HepG2 (cell line): ENCODE results near the gene OBI1. TPM values are rescaled to one million over a fixed set of nuclear protein-coding genes. Genes with fewer than 3 reads are reported as not detected.

ENCODE experiments used
- ATAC-seq: fragments of 200-7000 bp; cut with Tn5 transposase; 3 replicates; pipeline ENCODE4 v1.9.1; 2020; ENCODE audit warnings: mild to moderate bottlenecking, moderate library complexity
- BruUV-seq: library from RNA; stranded (reverse); fragments of 400-500 nt; replicated peaks from 2 replicates; lab custom pipeline; 2021; lab: Mats Ljungman, UMichigan
- CTCF ChIA-PET: fragments of 300-600 bp; formaldehyde crosslinking; extraction: SDS; loops from one replicate; lab custom pipeline; 2021; ENCODE audit warnings: low total read pairs, inconsistent platforms, low intra/inter-chr PET ratio; lab: Yijun Ruan, JAX
- POLR2A ChIA-PET: fragments of 350-600 bp; sonication (Branson Sonifier 250); formaldehyde crosslinking; loops from one replicate; lab custom pipeline; 2020; ENCODE audit warnings: antibody characterized with exemption, inconsistent platforms; lab: Yijun Ruan, JAX
- DNase-seq: peaks from one replicate; pipeline ENCODE4 v3.0.0-alpha.2; 2015; ENCODE audit warnings: low spot score
- FAIRE-seq: peaks from 3 replicates; lab custom pipeline; 2011; peaks lifted over from hg19 to GRCh38; lab: Jason Lieb, UNC
- H2AFZ ChIP-seq: one replicate; pipeline ENCODE4 v1.6.1; 2011; ENCODE audit warnings: low read length, inconsistent platforms
- H3K27ac ChIP-seq: fragments of 300-600 bp; 3 replicates; pipeline ENCODE4 v1.8.0; 2011; ENCODE audit warnings: mixed run types, mild to moderate bottlenecking, mixed read lengths, low read length, inconsistent platforms; ENCODE audit not compliant: insufficient read depth; ENCODE audit errors: extremely low read length
- H3K27me3 ChIP-seq, 2 experiments: fragments of 200-600 bp in 1 of 2; 2 replicates in 1 of 2; 3 replicates in 1 of 2; pipeline versions ENCODE4 v1.6.0 to v1.8.0; 2011; ENCODE audit warnings: low read length in 2 of 2, mild to moderate bottlenecking in 2 of 2, moderate library complexity in 2 of 2, inconsistent platforms in 1 of 2; ENCODE audit not compliant: insufficient read depth in 2 of 2, control insufficient read depth in 1 of 2
- H3K36me3 ChIP-seq, 2 experiments: fragments of 200-600 bp in 1 of 2; replicated peaks in 1 of 2; 2 replicates in 1 of 2; 3 replicates in 1 of 2; pipeline versions ENCODE4 v1.5.1 to v1.8.0; 2011; ENCODE audit warnings: low read length in 2 of 2, inconsistent platforms in 1 of 2; ENCODE audit not compliant: insufficient read depth in 2 of 2, control insufficient read depth in 1 of 2
- H3K4me1 ChIP-seq: 2 replicates; pipeline ENCODE4 v1.5.1; 2012; ENCODE audit warnings: low read length, inconsistent platforms; ENCODE audit not compliant: insufficient read depth
- H3K4me2 ChIP-seq: 2 replicates; pipeline ENCODE4 v1.6.0; 2011; ENCODE audit warnings: low read depth, low read length, inconsistent platforms
- H3K4me3 ChIP-seq, 3 experiments: fragments of 200-600 bp in 1 of 3; sonication (generic), shearing (Covaris generic) in 1 of 3; replicated peaks in 1 of 3; 2 replicates each; pipeline ENCODE4 v1.5.1; 2011 to 2016; ENCODE audit warnings: low read length in 3 of 3, inconsistent platforms in 2 of 3, low read depth in 2 of 3, mild to moderate bottlenecking in 2 of 3, control low read depth in 1 of 3, mixed read lengths in 1 of 3; ENCODE audit not compliant: insufficient read depth in 1 of 3
- H3K79me2 ChIP-seq: one replicate; pipeline ENCODE4 v1.6.1; 2011; ENCODE audit warnings: low read length, inconsistent platforms; ENCODE audit not compliant: insufficient read depth
- H3K9ac ChIP-seq: 2 replicates; pipeline ENCODE4 v1.6.0; 2011; ENCODE audit warnings: mild to moderate bottlenecking, low read depth, low read length, inconsistent platforms; ENCODE audit not compliant: insufficient read depth
- H3K9me3 ChIP-seq: 2 replicates; pipeline ENCODE4 v1.5.1; 2012; ENCODE audit warnings: mild to moderate bottlenecking, low read length
- H4K20me1 ChIP-seq: 2 replicates; pipeline ENCODE4 v1.6.0; 2011; ENCODE audit warnings: inconsistent platforms, mild to moderate bottlenecking, low read length, moderate library complexity; ENCODE audit not compliant: insufficient read depth
- AHR ChIP-seq: IDR thresholded peaks from 2 replicates; pipeline ENCODE4 v1.6.1; 2018; ENCODE audit warnings: missing genetic modification reagents, missing compliant biosample characterization
- ATRX ChIP-seq: sonication (generic); formaldehyde crosslinking; IDR thresholded peaks from 2 replicates; pipeline ENCODE4 v1.4.0; 2020; ENCODE audit warnings: missing genetic modification reagents, borderline replicate concordance
- CENPT ChIP-seq: sonication (generic); formaldehyde crosslinking; IDR thresholded peaks from 2 replicates; pipeline ENCODE4 v1.8.0; 2022; ENCODE audit warnings: low read depth, mild to moderate bottlenecking, moderate library complexity, missing genetic modification reagents
- IKZF1 ChIP-seq: fragments of 450-650 bp; IDR thresholded peaks from 2 replicates; pipeline ENCODE4 v1.7.1; 2016
- POLR2G ChIP-seq: fragments of 200-400 bp; formaldehyde crosslinking; IDR thresholded peaks from 2 replicates; pipeline ENCODE4 v1.6.1; 2018; ENCODE audit warnings: mild to moderate bottlenecking, low read depth, low read length, moderate library complexity
- ZNF567 ChIP-seq: sonication (generic); formaldehyde crosslinking; IDR thresholded peaks from 2 replicates; pipeline ENCODE4 v1.8.1; 2023; ENCODE audit warnings: mild to moderate bottlenecking, missing genetic modification reagents, borderline replicate concordance
- WGBS: methylation state at CpG from one replicate; pipeline ENCODE4 v1.1.6; 2017; ENCODE audit warnings: low lambda C conversion rate; 5-methylcytosine and 5-hydroxymethylcytosine counted together
- in situ Hi-C: cut with HindIII; loops from 2 replicates; pipeline ENCODE4 v1.10.0; 2017; ENCODE audit warnings: low pct_unique_long_range_greater_than_20kb; ENCODE audit not compliant: extremely low pct_ligation_motif_present
- intact Hi-C: fragments of 100-400 bp; cut with micrococcal nuclease; formaldehyde crosslinking; loops from one replicate; pipeline ENCODE4 v1.10.0; 2022; ENCODE audit not compliant: unreplicated experiment
- polyA plus RNA-seq, 8 experiments: library from polyadenylated mRNA; depleted of rRNA in 3 of 8; stranded (reverse) in 7 of 8; unstranded in 1 of 8; fragments of >200 nt; fragmentation: Illumina TruSeq in 4 of 8; extraction: Trizol in 4 of 8; gene quantifications; 2 replicates each; pipeline versions ENCODE4 v1.2.1 to v1.2.3, GENCODE V29; 2011 to 2016; ENCODE audit warnings: low read depth in 4 of 8, missing spikeins in 1 of 8, mixed read lengths in 1 of 8; ENCODE audit not compliant: insufficient read depth in 1 of 8
- total RNA-seq, 5 experiments: library from RNA; depleted of rRNA; stranded (reverse); fragments of >200 nt; fragmentation: Illumina TruSeq; extraction: Trizol; gene quantifications; 2 replicates each; pipeline ENCODE4 v1.2.3, GENCODE V29; 2016; ENCODE audit warnings: low read depth in 1 of 5
- TF ChIP-seq, protein P1 (sequence below): sonication (generic); formaldehyde crosslinking; IDR thresholded peaks from 2 replicates; pipeline ENCODE4 v1.4.0; 2020; ENCODE audit warnings: mild to moderate bottlenecking, missing genetic modification reagents, borderline replicate concordance
- TF ChIP-seq, protein P2 (sequence below): sonication (generic); formaldehyde crosslinking; IDR thresholded peaks from 2 replicates; pipeline ENCODE4 v1.5.0; 2020; ENCODE audit warnings: missing genetic modification reagents
- TF ChIP-seq, protein P3 (sequence below): IDR thresholded peaks from 2 replicates; pipeline ENCODE4 v1.6.1; 2016; ENCODE audit warnings: missing compliant biosample characterization, missing genetic modification reagents, borderline replicate concordance
- TF ChIP-seq, protein P4 (sequence below), 2 experiments: sonication (generic) in 1 of 2; formaldehyde crosslinking in 1 of 2; IDR thresholded peaks; 2 replicates each; pipeline versions ENCODE4 v1.5.1 to v1.6.1; 2011 to 2020; ENCODE audit warnings: borderline replicate concordance in 1 of 2, low read depth in 1 of 2, low read length in 1 of 2, mild to moderate bottlenecking in 1 of 2, missing genetic modification reagents in 1 of 2, moderate library complexity in 1 of 2
- TF ChIP-seq, protein P5 (sequence below): sonication (generic); formaldehyde crosslinking; IDR thresholded peaks from 2 replicates; pipeline ENCODE4 v1.9.0; 2022; ENCODE audit warnings: missing genetic modification reagents, mild to moderate bottlenecking, borderline replicate concordance

Gene OBI1
- total and polyA plus RNA-seq, 2 of the 13 experiments (the other 11 are each of a cell fraction or from before 2014, with no cell fraction given): 7.8 to 23.5 TPM

DNA sequence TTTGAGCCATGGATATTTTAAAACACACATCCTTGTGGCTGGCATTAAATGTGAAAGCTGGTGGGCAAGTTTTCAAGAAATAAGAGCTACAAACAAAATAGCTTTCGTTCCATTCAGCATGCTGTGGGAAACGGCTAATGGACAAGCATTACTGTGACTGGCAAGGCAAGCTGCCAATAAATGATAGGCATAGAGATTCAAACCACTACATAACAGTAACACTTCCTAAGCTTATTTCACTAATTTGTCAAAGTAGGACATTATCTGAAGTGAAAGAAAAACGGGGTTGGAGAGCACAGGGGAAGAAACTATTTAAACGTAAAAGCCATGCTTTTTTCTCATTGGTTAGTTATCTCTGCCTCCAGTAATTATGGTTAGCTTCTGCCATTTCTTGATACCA is 26.0 kb downstream of the OBI1 start (continued):
- TF ChIP-seq, protein P1, sequence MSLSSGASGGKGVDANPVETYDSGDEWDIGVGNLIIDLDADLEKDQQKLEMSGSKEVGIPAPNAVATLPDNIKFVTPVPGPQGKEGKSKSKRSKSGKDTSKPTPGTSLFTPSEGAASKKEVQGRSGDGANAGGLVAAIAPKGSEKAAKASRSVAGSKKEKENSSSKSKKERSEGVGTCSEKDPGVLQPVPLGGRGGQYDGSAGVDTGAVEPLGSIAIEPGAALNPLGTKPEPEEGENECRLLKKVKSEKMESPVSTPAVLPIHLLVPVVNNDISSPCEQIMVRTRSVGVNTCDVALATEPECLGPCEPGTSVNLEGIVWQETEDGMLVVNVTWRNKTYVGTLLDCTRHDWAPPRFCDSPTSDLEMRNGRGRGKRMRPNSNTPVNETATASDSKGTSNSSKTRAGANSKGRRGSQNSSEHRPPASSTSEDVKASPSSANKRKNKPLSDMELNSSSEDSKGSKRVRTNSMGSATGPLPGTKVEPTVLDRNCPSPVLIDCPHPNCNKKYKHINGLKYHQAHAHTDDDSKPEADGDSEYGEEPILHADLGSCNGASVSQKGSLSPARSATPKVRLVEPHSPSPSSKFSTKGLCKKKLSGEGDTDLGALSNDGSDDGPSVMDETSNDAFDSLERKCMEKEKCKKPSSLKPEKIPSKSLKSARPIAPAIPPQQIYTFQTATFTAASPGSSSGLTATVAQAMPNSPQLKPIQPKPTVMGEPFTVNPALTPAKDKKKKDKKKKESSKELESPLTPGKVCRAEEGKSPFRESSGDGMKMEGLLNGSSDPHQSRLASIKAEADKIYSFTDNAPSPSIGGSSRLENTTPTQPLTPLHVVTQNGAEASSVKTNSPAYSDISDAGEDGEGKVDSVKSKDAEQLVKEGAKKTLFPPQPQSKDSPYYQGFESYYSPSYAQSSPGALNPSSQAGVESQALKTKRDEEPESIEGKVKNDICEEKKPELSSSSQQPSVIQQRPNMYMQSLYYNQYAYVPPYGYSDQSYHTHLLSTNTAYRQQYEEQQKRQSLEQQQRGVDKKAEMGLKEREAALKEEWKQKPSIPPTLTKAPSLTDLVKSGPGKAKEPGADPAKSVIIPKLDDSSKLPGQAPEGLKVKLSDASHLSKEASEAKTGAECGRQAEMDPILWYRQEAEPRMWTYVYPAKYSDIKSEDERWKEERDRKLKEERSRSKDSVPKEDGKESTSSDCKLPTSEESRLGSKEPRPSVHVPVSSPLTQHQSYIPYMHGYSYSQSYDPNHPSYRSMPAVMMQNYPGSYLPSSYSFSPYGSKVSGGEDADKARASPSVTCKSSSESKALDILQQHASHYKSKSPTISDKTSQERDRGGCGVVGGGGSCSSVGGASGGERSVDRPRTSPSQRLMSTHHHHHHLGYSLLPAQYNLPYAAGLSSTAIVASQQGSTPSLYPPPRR (CRISPR knock-in tag): no peak
- TF ChIP-seq, all 625 proteins: peak for 0

DNA sequence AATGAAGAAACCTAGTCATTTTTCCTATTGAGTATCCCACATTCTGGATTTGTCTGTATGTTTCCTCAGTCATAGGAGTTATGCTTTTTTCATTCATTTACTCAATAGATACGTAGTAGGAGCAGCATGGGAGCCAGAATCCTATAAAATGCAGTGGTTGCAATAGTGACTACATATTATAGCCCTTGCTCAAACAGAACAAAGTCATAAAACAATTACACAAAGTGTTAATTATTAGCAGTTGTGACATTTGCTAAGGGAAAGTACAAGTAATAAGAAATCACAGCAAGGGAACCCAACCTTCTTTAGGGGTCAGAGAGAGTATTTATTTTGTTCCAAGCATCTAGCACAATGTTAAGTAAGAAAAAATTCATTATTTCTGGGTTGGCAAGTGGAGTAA is 27.9 kb downstream of the OBI1 start:
- in situ Hi-C loops: no loop called here
- ChIA-PET CTCF (no interaction called here), POLR2A (no interaction called here)
- Histone ChIP-seq H3K36me3 (peaks cover 3 to 46% of the 10 kb centered on the region in 2 experiments; a peak in 4 of 5 replicates), H3K4me2 (no peak overlapping the region), H4K20me1 (no peaks in the 10 kb centered on the region), H3K4me1 (no peaks in the 10 kb centered on the region), H3K9me3 (no peaks in the 10 kb centered on the region), H3K27ac (no peak overlapping the region), H2AFZ (no peak overlapping the region), H3K9ac (no peak overlapping the region), H3K27me3 (no peaks in the 10 kb centered on the region), H3K4me3 (no peak overlapping the region), H3K79me2 (no peaks in the 10 kb centered on the region)
- intact Hi-C loops: no loop called here
- ATAC-seq (no peak), FAIRE-seq (no peak), DNase-seq (no peak)
- no TSS peak for BruUV-seq
- WGBS: 94% methylated on average over 1 of the region's 1 CpG
- TF ChIP-seq ZNF567 (CRISPR knock-in tag) (no peak), IKZF1 (no peak), POLR2G (no peak), CENPT (no peak), ATRX (CRISPR knock-in tag) (no peak), AHR (no peak)
- TF ChIP-seq, protein P2, sequence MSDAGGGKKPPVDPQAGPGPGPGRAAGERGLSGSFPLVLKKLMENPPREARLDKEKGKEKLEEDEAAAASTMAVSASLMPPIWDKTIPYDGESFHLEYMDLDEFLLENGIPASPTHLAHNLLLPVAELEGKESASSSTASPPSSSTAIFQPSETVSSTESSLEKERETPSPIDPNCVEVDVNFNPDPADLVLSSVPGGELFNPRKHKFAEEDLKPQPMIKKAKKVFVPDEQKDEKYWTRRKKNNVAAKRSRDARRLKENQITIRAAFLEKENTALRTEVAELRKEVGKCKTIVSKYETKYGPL: no peak
- TF ChIP-seq, protein P3, sequence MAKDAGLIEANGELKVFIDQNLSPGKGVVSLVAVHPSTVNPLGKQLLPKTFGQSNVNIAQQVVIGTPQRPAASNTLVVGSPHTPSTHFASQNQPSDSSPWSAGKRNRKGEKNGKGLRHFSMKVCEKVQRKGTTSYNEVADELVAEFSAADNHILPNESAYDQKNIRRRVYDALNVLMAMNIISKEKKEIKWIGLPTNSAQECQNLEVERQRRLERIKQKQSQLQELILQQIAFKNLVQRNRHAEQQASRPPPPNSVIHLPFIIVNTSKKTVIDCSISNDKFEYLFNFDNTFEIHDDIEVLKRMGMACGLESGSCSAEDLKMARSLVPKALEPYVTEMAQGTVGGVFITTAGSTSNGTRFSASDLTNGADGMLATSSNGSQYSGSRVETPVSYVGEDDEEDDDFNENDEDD (CRISPR knock-in tag): no peak
- TF ChIP-seq, protein P4, sequence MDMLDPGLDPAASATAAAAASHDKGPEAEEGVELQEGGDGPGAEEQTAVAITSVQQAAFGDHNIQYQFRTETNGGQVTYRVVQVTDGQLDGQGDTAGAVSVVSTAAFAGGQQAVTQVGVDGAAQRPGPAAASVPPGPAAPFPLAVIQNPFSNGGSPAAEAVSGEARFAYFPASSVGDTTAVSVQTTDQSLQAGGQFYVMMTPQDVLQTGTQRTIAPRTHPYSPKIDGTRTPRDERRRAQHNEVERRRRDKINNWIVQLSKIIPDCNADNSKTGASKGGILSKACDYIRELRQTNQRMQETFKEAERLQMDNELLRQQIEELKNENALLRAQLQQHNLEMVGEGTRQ (IDR thresholded peaks at IDR 0.05; ENCODE audit: low read depth, low read length): no peak
- TF ChIP-seq, protein P4 (CRISPR knock-in tag; IDR thresholded peaks at IDR 0.05; ENCODE audit: borderline replicate concordance): no peak
- TF ChIP-seq, protein P5, sequence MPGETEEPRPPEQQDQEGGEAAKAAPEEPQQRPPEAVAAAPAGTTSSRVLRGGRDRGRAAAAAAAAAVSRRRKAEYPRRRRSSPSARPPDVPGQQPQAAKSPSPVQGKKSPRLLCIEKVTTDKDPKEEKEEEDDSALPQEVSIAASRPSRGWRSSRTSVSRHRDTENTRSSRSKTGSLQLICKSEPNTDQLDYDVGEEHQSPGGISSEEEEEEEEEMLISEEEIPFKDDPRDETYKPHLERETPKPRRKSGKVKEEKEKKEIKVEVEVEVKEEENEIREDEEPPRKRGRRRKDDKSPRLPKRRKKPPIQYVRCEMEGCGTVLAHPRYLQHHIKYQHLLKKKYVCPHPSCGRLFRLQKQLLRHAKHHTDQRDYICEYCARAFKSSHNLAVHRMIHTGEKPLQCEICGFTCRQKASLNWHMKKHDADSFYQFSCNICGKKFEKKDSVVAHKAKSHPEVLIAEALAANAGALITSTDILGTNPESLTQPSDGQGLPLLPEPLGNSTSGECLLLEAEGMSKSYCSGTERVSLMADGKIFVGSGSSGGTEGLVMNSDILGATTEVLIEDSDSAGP (CRISPR knock-in tag): no peak
